Stimulated activated CD4-positive, alpha-beta T cell treated with anti-CD3 and anti-CD28 coated beads, Interleukin-4, amount 100 ng/mL, for 1 hour (primary cell): ENCODE data around the gene UNC5A.

Experiments
- DNase-seq: peaks from one replicate; pipeline ENCODE4 v3.0.0-alpha.2; 2020

The UNC5A gene

GRCh38 chr5:176781638-176782570 lies 28.5 kb upstream of the UNC5A start:
- no peak for DNase-seq

GRCh38 chr5:176784218-176785165 lies 25.9 kb upstream of the UNC5A start:
- no peak for DNase-seq

GRCh38 chr5:176785184-176786145 lies 24.9 kb upstream of the UNC5A start:
- DNase-seq, result no peak

GRCh38 chr5:176787676-176788075 lies 22.7 kb upstream of the UNC5A start:
- DNase-seq, result no peak

GRCh38 chr5:176788091-176788490 lies 22.3 kb upstream of the UNC5A start:
- DNase-seq, result no peak

GRCh38 chr5:176788941-176789872 lies 21.2 kb upstream of the UNC5A start:
- DNase-seq, result no peak

GRCh38 chr5:176789873-176790615 lies 20.3 kb upstream of the UNC5A start:
- no peak for DNase-seq

GRCh38 chr5:176790941-176791340 lies 19.4 kb upstream of the UNC5A start:
- DNase-seq, result no peak

- DNase-seq, result no peak
Measured at GRCh38 chr5:176792655-176793342, 17.6 kb upstream of the UNC5A start.

GRCh38 chr5:176793343-176793699 lies 17.0 kb upstream of the UNC5A start:
- DNase-seq, result no peak

GRCh38 chr5:176793736-176794135 lies 16.6 kb upstream of the UNC5A start:
- no peak for DNase-seq

- no peak for DNase-seq
Measured at GRCh38 chr5:176794509-176794908, 15.8 kb upstream of the UNC5A start.

GRCh38 chr5:176796411-176796810 lies 13.9 kb upstream of the UNC5A start:
- no peak for DNase-seq

- DNase-seq, result no peak
Measured at GRCh38 chr5:176796970-176797369, 13.4 kb upstream of the UNC5A start.

- DNase-seq, result no peak
Measured at GRCh38 chr5:176797456-176798050, 12.8 kb upstream of the UNC5A start.

GRCh38 chr5:176798086-176798876 lies 12.1 kb upstream of the UNC5A start:
- no peak for DNase-seq

GRCh38 chr5:176798949-176799348 lies 11.4 kb upstream of the UNC5A start:
- no peak for DNase-seq

- DNase-seq, result no peak
Measured at GRCh38 chr5:176799488-176799887, 10.9 kb upstream of the UNC5A start.

GRCh38 chr5:176800024-176800423 lies 10.3 kb upstream of the UNC5A start:
- no peak for DNase-seq
